GM23248 (cell line): ENCODE results near the gene SLC5A4. TPM values are rescaled to one million over a fixed set of nuclear protein-coding genes. Genes with fewer than 3 reads are reported as not detected.

Source experiments
- DNase-seq: peaks from one replicate; pipeline ENCODE4 v3.0.0-alpha.2; 2015
- H2AFZ ChIP-seq: fragments of 200-600 bp; sonication (generic); 2 replicates; pipeline ENCODE4 v1.6.1; 2016; ENCODE audit warnings: antibody characterized with exemption
- H3F3A ChIP-seq: fragments of 200-600 bp; sonication (generic); 2 replicates; pipeline ENCODE4 v1.6.1; 2016; ENCODE audit warnings: mild to moderate bottlenecking, antibody characterized with exemption, mixed run types; ENCODE audit not compliant: insufficient read depth
- H3K27ac ChIP-seq: fragments of 200-600 bp; sonication (generic); 2 replicates; pipeline ENCODE4 v1.5.1; 2016; ENCODE audit warnings: mild to moderate bottlenecking
- H3K27me3 ChIP-seq: fragments of 200-600 bp; sonication (generic); replicated peaks from 2 replicates; pipeline ENCODE4 v1.6.1; 2016; ENCODE audit warnings: mild to moderate bottlenecking; ENCODE audit not compliant: insufficient read depth
- H3K36me3 ChIP-seq: fragments of 200-600 bp; sonication (generic); 2 replicates; pipeline ENCODE4 v1.6.1; 2016; ENCODE audit warnings: low read depth, mild to moderate bottlenecking
- H3K4me1 ChIP-seq: fragments of 200-600 bp; sonication (generic); 2 replicates; pipeline ENCODE4 v1.6.1; 2016; ENCODE audit warnings: mild to moderate bottlenecking; ENCODE audit not compliant: insufficient read depth
- H3K4me2 ChIP-seq: fragments of 200-600 bp; sonication (generic); one replicate; pipeline ENCODE4 v1.6.1; 2016; ENCODE audit warnings: mild to moderate bottlenecking; ENCODE audit not compliant: unreplicated experiment
- H3K4me3 ChIP-seq: fragments of 200-600 bp; sonication (generic); 2 replicates; pipeline ENCODE4 v1.5.1; 2016; ENCODE audit warnings: mild to moderate bottlenecking
- H3K79me2 ChIP-seq: fragments of 200-600 bp; sonication (generic); 2 replicates; pipeline ENCODE4 v1.6.1; 2016; ENCODE audit warnings: mild to moderate bottlenecking; ENCODE audit not compliant: insufficient read depth
- H3K9ac ChIP-seq: fragments of 200-600 bp; sonication (generic); 2 replicates; pipeline ENCODE4 v1.6.1; 2016; ENCODE audit warnings: mild to moderate bottlenecking
- H3K9me2 ChIP-seq: fragments of 200-600 bp; sonication (generic); 2 replicates; pipeline ENCODE4 v1.6.1; 2016; ENCODE audit warnings: mixed run types, mild to moderate bottlenecking, moderate library complexity; ENCODE audit not compliant: insufficient read depth
- H3K9me3 ChIP-seq: fragments of 200-600 bp; sonication (generic); one replicate; pipeline ENCODE4 v1.6.1; 2017; ENCODE audit warnings: low read depth
- H4K20me1 ChIP-seq: fragments of 200-600 bp; sonication (generic); 2 replicates; pipeline ENCODE4 v1.6.0; 2016; ENCODE audit not compliant: insufficient read depth
- EZH2 ChIP-seq: fragments of 200-600 bp; sonication (generic); IDR thresholded peaks from 2 replicates; pipeline ENCODE4 v1.6.1; 2018; ENCODE audit warnings: antibody characterized with exemption, mild to moderate bottlenecking; ENCODE audit not compliant: insufficient read depth, poor library complexity, severe bottlenecking
- EZH2phosphoT487 ChIP-seq: fragments of 200-600 bp; sonication (generic); IDR thresholded peaks from 2 replicates; pipeline ENCODE4 v1.6.1; 2018; ENCODE audit warnings: antibody characterized with exemption, moderate library complexity, mild to moderate bottlenecking, low read depth; ENCODE audit not compliant: insufficient read depth
- WGBS, 2 experiments: methylation state at CpG; one replicate each; pipeline ENCODE4 v1.1.6; 2015 to 2017; ENCODE audit warnings: low lambda C conversion rate in 2 of 2, low coverage in 1 of 2; ENCODE audit errors: missing lambda C conversion rate in 2 of 2; 5-methylcytosine and 5-hydroxymethylcytosine counted together
- in situ Hi-C: fragments of 300-500 bp; cut with MboI; formaldehyde crosslinking; loops from 2 replicates; pipeline ENCODE4 v1.15.0; 2020
- polyA plus RNA-seq: library from polyadenylated mRNA; unstranded; fragments of >200 nt; fragmentation: Nextera tagmentation; extraction: Ambion mirVana; gene quantifications from 2 replicates; pipeline ENCODE4 v1.2.1, GENCODE V29; 2016
- small RNA-seq: library from RNA; depleted of rRNA; stranded (forward); fragments of <200 nt; gene quantifications from one replicate; pipeline ENCODE3, GENCODE V24; 2014; ENCODE audit warnings: low read depth, low replicate concordance
- total RNA-seq: library from RNA; depleted of rRNA; stranded (reverse); fragments of >200 nt; shearing (Covaris generic); gene quantifications from 2 replicates; pipeline ENCODE4 v1.2.3, GENCODE V29; 2014; rRNA removed

The SLC5A4 gene
- total and polyA plus RNA-seq, 2 experiments from 2014 or later: not detected

DNA sequence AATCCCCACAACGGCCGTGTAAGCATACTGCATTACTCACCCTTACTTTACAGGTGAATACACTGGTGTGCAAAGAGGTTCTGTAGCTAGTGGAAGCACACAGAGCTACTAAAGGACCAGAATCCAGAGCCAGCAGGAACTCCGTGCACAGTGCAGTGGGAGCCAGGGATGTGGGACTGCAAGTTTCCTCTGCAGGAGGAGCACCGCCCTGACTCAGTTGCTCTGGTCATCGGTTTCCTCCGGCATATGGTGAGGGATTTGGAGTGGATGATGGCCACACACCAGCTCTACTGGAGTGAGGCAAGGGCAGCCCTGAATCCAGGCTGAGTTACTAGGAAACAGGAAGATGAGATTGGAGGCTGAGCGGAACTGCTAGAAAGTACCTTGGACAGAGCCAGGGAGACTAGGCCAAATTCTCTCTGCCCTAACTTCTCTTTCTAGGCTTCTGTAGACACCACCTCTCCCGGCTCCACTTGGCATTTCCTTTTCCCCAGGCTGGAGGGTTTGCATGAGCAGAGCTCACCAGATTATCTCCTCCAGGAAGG, 77.9 kb downstream of the SLC5A4 start:
- H2AFZ ChIP-seq: no peak overlapping the region
- H3K79me2 ChIP-seq: no peaks in the 10 kb centered on the region
- H3K27ac ChIP-seq: no peak overlapping the region
- H3K36me3 ChIP-seq: no peaks in the 10 kb centered on the region
- in situ Hi-C loops: no loop called here
- 64 to 70% methylated on average over 8 of the region's 8 CpGs for WGBS, 2 experiments
- DNase-seq: no peak
- H4K20me1 ChIP-seq: no peaks in the 10 kb centered on the region
- TF ChIP-seq EZH2phosphoT487: no peak
- TF ChIP-seq EZH2: no peak
- H3K9me2 ChIP-seq: no peaks in the 10 kb centered on the region
- H3K4me3 ChIP-seq: no peak overlapping the region
- no peak overlapping the region for H3K4me2 ChIP-seq
- H3K27me3 ChIP-seq: no peaks in the 10 kb centered on the region; the same call in none of the 2 replicates
- no peaks in the 10 kb centered on the region for H3F3A ChIP-seq
- H3K9ac ChIP-seq: no peak overlapping the region
- no peaks in the 10 kb centered on the region for H3K9me3 ChIP-seq
- H3K4me1 ChIP-seq: no peaks in the 10 kb centered on the region

DNA sequence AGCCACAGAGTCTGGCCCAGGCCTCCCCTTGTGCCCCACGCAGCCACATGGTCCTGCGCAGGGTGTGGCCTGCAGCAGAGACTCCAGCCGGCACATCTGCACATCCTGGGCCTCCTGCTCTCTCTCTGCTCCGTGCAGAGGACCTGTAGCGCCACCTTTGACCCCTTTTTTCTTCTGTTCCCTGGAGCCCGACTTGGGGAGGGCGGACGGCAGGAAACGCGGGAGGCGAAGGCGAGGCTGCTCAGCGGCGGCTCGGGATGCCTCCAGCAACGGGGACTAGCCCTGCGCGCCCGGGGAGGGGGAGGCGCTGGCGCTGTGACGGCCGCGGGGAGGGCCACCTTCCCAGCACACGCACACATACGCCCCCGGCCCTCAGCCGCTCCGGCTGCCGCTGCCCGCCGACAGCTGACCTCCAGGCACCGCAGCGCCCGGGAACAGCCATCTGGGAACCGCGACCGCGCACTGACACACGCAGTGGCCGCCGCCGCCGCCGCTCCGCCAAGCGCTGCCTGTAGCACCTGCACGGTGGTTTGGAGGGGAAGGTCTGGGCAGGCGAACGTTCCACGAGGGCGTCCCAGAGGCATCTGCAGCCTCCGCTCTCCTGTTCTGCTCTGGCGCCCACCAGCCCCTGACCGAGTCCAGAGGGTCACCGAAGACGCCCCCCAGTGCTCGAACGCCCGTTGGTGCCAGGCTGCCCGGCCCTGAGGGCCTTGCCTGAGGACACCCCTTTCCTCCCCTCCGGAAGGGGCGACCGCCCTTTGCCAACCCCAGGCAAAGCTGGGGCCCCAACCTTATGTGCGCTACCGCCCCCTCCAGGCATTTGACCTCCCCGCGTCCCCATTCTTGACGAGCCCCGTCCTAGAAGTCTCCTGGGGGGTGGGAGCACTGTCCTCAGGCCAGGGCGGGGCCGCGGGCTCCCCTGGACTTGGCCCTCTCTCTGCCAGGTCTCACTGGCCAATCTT, 79.2 kb downstream of the SLC5A4 start:
- Histone ChIP-seq H3F3A (no peaks in the 10 kb centered on the region), H3K4me2 (no peak overlapping the region), H2AFZ (no peak overlapping the region), H3K4me1 (no peaks in the 10 kb centered on the region), H3K27me3 (no peaks in the 10 kb centered on the region; the same call in none of the 2 replicates), H3K4me3 (no peak overlapping the region), H3K79me2 (no peaks in the 10 kb centered on the region), H3K9ac (no peak overlapping the region), H3K9me3 (no peaks in the 10 kb centered on the region), H3K36me3 (no peaks in the 10 kb centered on the region), H3K27ac (no peak overlapping the region), H4K20me1 (no peaks in the 10 kb centered on the region), H3K9me2 (no peaks in the 10 kb centered on the region)
- DNase-seq: no peak
- WGBS, 2 experiments: 9 to 13% methylated on average over 49 to 51 of the region's 73 CpGs
- in situ Hi-C loops: no loop called here
- no peak for TF ChIP-seq EZH2phosphoT487
- no peak for TF ChIP-seq EZH2

DNA sequence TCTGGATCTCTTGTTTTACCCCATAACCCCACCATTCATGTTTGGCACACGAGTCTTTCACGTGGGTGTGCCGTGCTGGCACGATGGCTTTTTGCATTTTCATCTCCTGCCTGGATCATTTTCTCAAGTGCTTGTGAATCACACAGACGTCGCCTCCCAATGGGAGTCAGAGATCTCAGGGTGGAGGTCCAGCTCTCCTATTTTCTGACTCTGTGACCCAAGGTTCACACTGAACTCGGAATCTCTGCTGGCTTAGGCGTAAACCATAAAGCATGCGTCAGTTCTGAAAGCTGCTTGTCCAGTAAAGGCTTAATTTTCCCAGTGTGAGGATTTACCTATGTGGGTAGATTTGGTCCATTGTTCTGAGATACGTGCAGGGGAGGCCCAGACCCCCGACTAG, 80.0 kb downstream of the SLC5A4 start:
- no peak overlapping the region for H3K9ac ChIP-seq
- no peak for DNase-seq
- in situ Hi-C loops: no loop called here
- no peak overlapping the region for H3K4me3 ChIP-seq
- no peaks in the 10 kb centered on the region for H3K4me1 ChIP-seq
- H3K27me3 ChIP-seq: no peaks in the 10 kb centered on the region; the same call in none of the 2 replicates
- H3K27ac ChIP-seq: no peak overlapping the region
- H3F3A ChIP-seq: no peaks in the 10 kb centered on the region
- H3K9me3 ChIP-seq: no peaks in the 10 kb centered on the region
- 54 to 60% methylated on average over 11 of the region's 11 CpGs for WGBS, 2 experiments
- no peaks in the 10 kb centered on the region for H3K9me2 ChIP-seq
- H2AFZ ChIP-seq: no peak overlapping the region
- H3K36me3 ChIP-seq: no peaks in the 10 kb centered on the region
- no peaks in the 10 kb centered on the region for H3K79me2 ChIP-seq
- no peak for TF ChIP-seq EZH2
- no peak for TF ChIP-seq EZH2phosphoT487
- no peak overlapping the region for H3K4me2 ChIP-seq
- H4K20me1 ChIP-seq: no peaks in the 10 kb centered on the region

Small RNAs within 50 kb of the gene (small RNA-seq; reads per million reads assigned to genes)
- gene RF02171: not detected

Other genes starting within 250 kb of the SLC5A4 start
- gene SLC5A1, start 212.1 kb downstream of the SLC5A4 start, total RNA-seq: not detected in 2 replicates
- gene SLC5A1, start 212.1 kb downstream of the SLC5A4 start, polyA plus RNA-seq: not detected in 2 replicates
- gene C22orf42, start 96.0 kb downstream of the SLC5A4 start, total RNA-seq: not detected in 2 replicates
- gene C22orf42, start 96.0 kb downstream of the SLC5A4 start, polyA plus RNA-seq: not detected in 2 replicates
- gene RFPL2, start 50.3 kb downstream of the SLC5A4 start, total RNA-seq: not detected in 2 replicates
- gene RFPL2, start 50.3 kb downstream of the SLC5A4 start, polyA plus RNA-seq: not detected in 2 replicates
- gene RFPL3, start 102.5 kb upstream of the SLC5A4 start, total RNA-seq: not detected in 2 replicates
- not detected in 2 replicates for gene RFPL3, start 102.5 kb upstream of the SLC5A4 start, polyA plus RNA-seq
- 96.7 and 101 TPM in 2 replicates for gene RTCB, start 156.9 kb upstream of the SLC5A4 start, total RNA-seq
- 88.8 and 91.0 TPM in 2 replicates for gene RTCB, start 156.9 kb upstream of the SLC5A4 start, polyA plus RNA-seq
- gene BPIFC, start 209.1 kb upstream of the SLC5A4 start, total RNA-seq: not detected in 2 replicates
- not detected in 2 replicates for gene BPIFC, start 209.1 kb upstream of the SLC5A4 start, polyA plus RNA-seq
- gene FBXO7, start 219.5 kb upstream of the SLC5A4 start, total RNA-seq: 82.3 and 89.2 TPM in 2 replicates
- gene FBXO7, start 219.5 kb upstream of the SLC5A4 start, polyA plus RNA-seq: 93.3 and 94.2 TPM in 2 replicates